ENCODE results near the gene POLR3C. TPM values are rescaled to one million over a fixed set of nuclear protein-coding genes. Genes with fewer than 3 reads are reported as not detected.
A peak's percentile ranks its signal among the peaks of the same experiment; 100 is the strongest.

Gene POLR3C
- total RNA-seq (2014; rRNA removed; shearing (Covaris generic); ENCODE audit: low replicate concordance), result 33.4 and 57.7 TPM in 2 replicates

GRCh38 chr1:145823565-145824498 is at the start of gene POLR3C, which contains the start of gene RNF115:
POLR3C (plus strand) TSS chr1:145824200; CDS start chr1:145825777, 1,577 bp downstream.
RNF115 (minus strand) TSS chr1:145824095; CDS start chr1:145823873, 222 bp downstream.
- H3K9me3 ChIP-seq (ENCODE audit: low read length), result no peaks in the 10 kb centered on the region
- H4K20me1 ChIP-seq (ENCODE audit: insufficient read depth, low read depth, low read length), result no peaks in the 10 kb centered on the region
- H3K4me2 ChIP-seq (ENCODE audit: low read depth, low read length, poor library complexity, severe bottlenecking), result peak within 1 kb of the TSS; percentile 71
- peaks cover 42% of the 10 kb centered on the region for H3K79me2 ChIP-seq (ENCODE audit: low read length)
- H3K9me2 ChIP-seq (replicated peaks; ENCODE audit: insufficient read depth, low read length), result no peaks in the 10 kb centered on the region
- peak within 1 kb of the TSS; percentile 61 for H3K27ac ChIP-seq (ENCODE audit: low read length)
- peak within 1 kb of the TSS; percentile 61; the same call in 1 of the 2 replicates for H2AFZ ChIP-seq (ENCODE audit: low read length)
- H3K9ac ChIP-seq (ENCODE audit: low read length), result peak within 1 kb of the TSS; percentile 85
- H3K27me3 ChIP-seq (ENCODE audit: low read length), result no peaks in the 10 kb centered on the region
- peaks cover 15% of the 10 kb centered on the region for H3K4me1 ChIP-seq (ENCODE audit: low read length)
- H3K36me3 ChIP-seq (ENCODE audit: insufficient read depth, low read length), result peaks cover 20% of the 10 kb centered on the region
- H3K4me3 ChIP-seq (ENCODE audit: low read length), result peak within 1 kb of the TSS; percentile 89
- peak; percentile 97 for DNase-seq

GRCh38 chr1:145777357-145778145 is 46.4 kb upstream of the POLR3C start:
- H3K27me3 ChIP-seq (ENCODE audit: low read length), result no peaks in the 10 kb centered on the region
- no peak overlapping the region for H2AFZ ChIP-seq (ENCODE audit: low read length)
- H3K36me3 ChIP-seq (ENCODE audit: insufficient read depth, low read length), result no peaks in the 10 kb centered on the region
- H3K27ac ChIP-seq (ENCODE audit: low read length), result no peak overlapping the region
- no peak overlapping the region for H3K4me3 ChIP-seq (ENCODE audit: low read length)
- H3K9ac ChIP-seq (ENCODE audit: low read length), result no peak overlapping the region
- no peaks in the 10 kb centered on the region for H4K20me1 ChIP-seq (ENCODE audit: insufficient read depth, low read depth, low read length)
- H3K9me2 ChIP-seq (replicated peaks; ENCODE audit: insufficient read depth, low read length), result no peaks in the 10 kb centered on the region
- H3K9me3 ChIP-seq (ENCODE audit: low read length), result no peaks in the 10 kb centered on the region
- H3K79me2 ChIP-seq (ENCODE audit: low read length), result peaks cover 33% of the 10 kb centered on the region
- no peak overlapping the region for H3K4me2 ChIP-seq (ENCODE audit: low read depth, low read length, poor library complexity, severe bottlenecking)
- H3K4me1 ChIP-seq (ENCODE audit: low read length), result no peaks in the 10 kb centered on the region
- DNase-seq, result no peak

- no peak overlapping the region for H2AFZ ChIP-seq (ENCODE audit: low read length)
- no peaks in the 10 kb centered on the region for H3K9me2 ChIP-seq (replicated peaks; ENCODE audit: insufficient read depth, low read length)
- H3K9me3 ChIP-seq (ENCODE audit: low read length), result no peaks in the 10 kb centered on the region
- H3K9ac ChIP-seq (ENCODE audit: low read length), result no peak overlapping the region
- H3K27me3 ChIP-seq (ENCODE audit: low read length), result no peaks in the 10 kb centered on the region
- no peak for DNase-seq
- H3K4me2 ChIP-seq (ENCODE audit: low read depth, low read length, poor library complexity, severe bottlenecking), result no peak overlapping the region
- peaks cover 36% of the 10 kb centered on the region for H3K79me2 ChIP-seq (ENCODE audit: low read length)
- H4K20me1 ChIP-seq (ENCODE audit: insufficient read depth, low read depth, low read length), result no peaks in the 10 kb centered on the region
- no peaks in the 10 kb centered on the region for H3K4me1 ChIP-seq (ENCODE audit: low read length)
- no peaks in the 10 kb centered on the region for H3K36me3 ChIP-seq (ENCODE audit: insufficient read depth, low read length)
- no peak overlapping the region for H3K4me3 ChIP-seq (ENCODE audit: low read length)
- H3K27ac ChIP-seq (ENCODE audit: low read length), result no peak overlapping the region
Measured at GRCh38 chr1:145778146-145778540, 45.9 kb upstream of the POLR3C start.

- no peak for DNase-seq
- H3K79me2 ChIP-seq (ENCODE audit: low read length), result peaks cover 58% of the 10 kb centered on the region
- H3K9me3 ChIP-seq (ENCODE audit: low read length), result no peaks in the 10 kb centered on the region
- no peaks in the 10 kb centered on the region for H3K27me3 ChIP-seq (ENCODE audit: low read length)
- peaks cover 12% of the 10 kb centered on the region for H3K4me1 ChIP-seq (ENCODE audit: low read length)
- no peak overlapping the region for H3K4me3 ChIP-seq (ENCODE audit: low read length)
- H3K36me3 ChIP-seq (ENCODE audit: insufficient read depth, low read length), result peaks cover 8% of the 10 kb centered on the region; the same call in 1 of the 2 replicates
- no peaks in the 10 kb centered on the region for H4K20me1 ChIP-seq (ENCODE audit: insufficient read depth, low read depth, low read length)
- no peak overlapping the region for H2AFZ ChIP-seq (ENCODE audit: low read length)
- no peak overlapping the region for H3K4me2 ChIP-seq (ENCODE audit: low read depth, low read length, poor library complexity, severe bottlenecking)
- no peak overlapping the region for H3K9ac ChIP-seq (ENCODE audit: low read length)
- no peaks in the 10 kb centered on the region for H3K9me2 ChIP-seq (replicated peaks; ENCODE audit: insufficient read depth, low read length)
- no peak overlapping the region for H3K27ac ChIP-seq (ENCODE audit: low read length)
Measured at GRCh38 chr1:145782272-145783099, 41.5 kb upstream of the POLR3C start.

- Histone ChIP-seq H3K4me2 (ENCODE audit: low read depth, low read length, poor library complexity, severe bottlenecking) (no peak overlapping the region), H3K36me3 (ENCODE audit: insufficient read depth, low read length) (peaks cover 8% of the 10 kb centered on the region; the same call in 1 of the 2 replicates), H3K27me3 (ENCODE audit: low read length) (no peaks in the 10 kb centered on the region), H3K79me2 (ENCODE audit: low read length) (peaks cover 51% of the 10 kb centered on the region), H4K20me1 (ENCODE audit: insufficient read depth, low read depth, low read length) (no peaks in the 10 kb centered on the region), H3K4me1 (ENCODE audit: low read length) (peaks cover 12% of the 10 kb centered on the region), H3K9me3 (ENCODE audit: low read length) (no peaks in the 10 kb centered on the region), H3K9ac (ENCODE audit: low read length) (no peak overlapping the region), H3K4me3 (ENCODE audit: low read length) (no peak overlapping the region), H3K9me2 (replicated peaks; ENCODE audit: insufficient read depth, low read length) (no peaks in the 10 kb centered on the region), H3K27ac (ENCODE audit: low read length) (no peak overlapping the region), H2AFZ (ENCODE audit: low read length) (no peak overlapping the region)
- DNase-seq, result no peak
Measured at GRCh38 chr1:145784409-145784808, 39.6 kb upstream of the POLR3C start.

GRCh38 chr1:145785547-145785946 is 38.5 kb upstream of the POLR3C start:
- no peak overlapping the region for H3K9ac ChIP-seq (ENCODE audit: low read length)

GRCh38 chr1:145786271-145786670 is 37.7 kb upstream of the POLR3C start:
- Histone ChIP-seq H3K9me3 (ENCODE audit: low read length) (no peaks in the 10 kb centered on the region), H3K9me2 (replicated peaks; ENCODE audit: insufficient read depth, low read length) (no peaks in the 10 kb centered on the region), H3K79me2 (ENCODE audit: low read length) (peaks cover 52% of the 10 kb centered on the region), H3K4me1 (ENCODE audit: low read length) (peaks cover 12% of the 10 kb centered on the region), H2AFZ (ENCODE audit: low read length) (no peak overlapping the region), H3K27ac (ENCODE audit: low read length) (peak overlapping the region; percentile 37; the same call in 1 of the 2 replicates), H4K20me1 (ENCODE audit: insufficient read depth, low read depth, low read length) (no peaks in the 10 kb centered on the region), H3K4me3 (ENCODE audit: low read length) (no peak overlapping the region), H3K27me3 (ENCODE audit: low read length) (no peaks in the 10 kb centered on the region), H3K4me2 (ENCODE audit: low read depth, low read length, poor library complexity, severe bottlenecking) (peak overlapping the region; percentile 13), H3K9ac (ENCODE audit: low read length) (no peak overlapping the region), H3K36me3 (ENCODE audit: insufficient read depth, low read length) (peaks cover 8% of the 10 kb centered on the region; the same call in 1 of the 2 replicates)
- DNase-seq, result no peak

More at GRCh38 chr1:145785547-145785946, 38.5 kb upstream of the POLR3C start:
- peaks cover 52% of the 10 kb centered on the region for H3K79me2 ChIP-seq (ENCODE audit: low read length)
- H3K27ac ChIP-seq (ENCODE audit: low read length), result no peak overlapping the region
- H3K9me3 ChIP-seq (ENCODE audit: low read length), result no peaks in the 10 kb centered on the region
- peaks cover 8% of the 10 kb centered on the region; the same call in 1 of the 2 replicates for H3K36me3 ChIP-seq (ENCODE audit: insufficient read depth, low read length)
- no peak for DNase-seq
- peaks cover 12% of the 10 kb centered on the region for H3K4me1 ChIP-seq (ENCODE audit: low read length)
- H4K20me1 ChIP-seq (ENCODE audit: insufficient read depth, low read depth, low read length), result no peaks in the 10 kb centered on the region
- no peak overlapping the region for H2AFZ ChIP-seq (ENCODE audit: low read length)
- no peak overlapping the region for H3K4me2 ChIP-seq (ENCODE audit: low read depth, low read length, poor library complexity, severe bottlenecking)
- no peaks in the 10 kb centered on the region for H3K9me2 ChIP-seq (replicated peaks; ENCODE audit: insufficient read depth, low read length)
- H3K27me3 ChIP-seq (ENCODE audit: low read length), result no peaks in the 10 kb centered on the region
- H3K4me3 ChIP-seq (ENCODE audit: low read length), result no peak overlapping the region
